Mammary epithelial cell (primary cell): Measurements from ENCODE around the gene SENP8.

Source experiments
- EZH2 ChIP-seq: IDR thresholded peaks from 2 replicates; pipeline ENCODE4 v1.6.1; 2012; ENCODE audit warnings: low read length, inconsistent platforms, borderline replicate concordance
- TF ChIP-seq, protein P1 (sequence below), 2 donors: IDR thresholded peaks in 1 of 2; conservative IDR thresholded peaks in 1 of 2; 2 replicates each; pipeline ENCODE4 v1.5.1; 2011 to 2012; ENCODE audit warnings: inconsistent platforms in 2 of 2, low read length in 2 of 2, mild to moderate bottlenecking in 2 of 2, control low read depth in 1 of 2, low read depth in 1 of 2; ENCODE audit not compliant: insufficient read depth in 1 of 2; ENCODE audit errors: extremely low read depth in 1 of 2

- TF ChIP-seq, protein P1, sequence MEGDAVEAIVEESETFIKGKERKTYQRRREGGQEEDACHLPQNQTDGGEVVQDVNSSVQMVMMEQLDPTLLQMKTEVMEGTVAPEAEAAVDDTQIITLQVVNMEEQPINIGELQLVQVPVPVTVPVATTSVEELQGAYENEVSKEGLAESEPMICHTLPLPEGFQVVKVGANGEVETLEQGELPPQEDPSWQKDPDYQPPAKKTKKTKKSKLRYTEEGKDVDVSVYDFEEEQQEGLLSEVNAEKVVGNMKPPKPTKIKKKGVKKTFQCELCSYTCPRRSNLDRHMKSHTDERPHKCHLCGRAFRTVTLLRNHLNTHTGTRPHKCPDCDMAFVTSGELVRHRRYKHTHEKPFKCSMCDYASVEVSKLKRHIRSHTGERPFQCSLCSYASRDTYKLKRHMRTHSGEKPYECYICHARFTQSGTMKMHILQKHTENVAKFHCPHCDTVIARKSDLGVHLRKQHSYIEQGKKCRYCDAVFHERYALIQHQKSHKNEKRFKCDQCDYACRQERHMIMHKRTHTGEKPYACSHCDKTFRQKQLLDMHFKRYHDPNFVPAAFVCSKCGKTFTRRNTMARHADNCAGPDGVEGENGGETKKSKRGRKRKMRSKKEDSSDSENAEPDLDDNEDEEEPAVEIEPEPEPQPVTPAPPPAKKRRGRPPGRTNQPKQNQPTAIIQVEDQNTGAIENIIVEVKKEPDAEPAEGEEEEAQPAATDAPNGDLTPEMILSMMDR (conservative IDR thresholded peaks at IDR 0.05 in 1 of 2, IDR thresholded peaks at IDR 0.05 in 1 of 2; ENCODE audit: extremely low read depth in 1 of 2, insufficient read depth in 1 of 2, low read depth in 1 of 2, low read length in 2 of 2), result no peak
- TF ChIP-seq EZH2, result no peak
Measured at GRCh38 chr15:72174551-72175165, 56.5 kb downstream of the SENP8 start.
